GM19099 (cell line): ENCODE results near the gene LPAR5.

Experiments used
- POLR2A ChIP-seq: IDR thresholded peaks from 3 replicates; pipeline ENCODE4 v1.6.1; 2011; ENCODE audit warnings: low read depth; ENCODE audit not compliant: insufficient read length; ENCODE audit errors: extremely low read depth

Gene LPAR5

DNA sequence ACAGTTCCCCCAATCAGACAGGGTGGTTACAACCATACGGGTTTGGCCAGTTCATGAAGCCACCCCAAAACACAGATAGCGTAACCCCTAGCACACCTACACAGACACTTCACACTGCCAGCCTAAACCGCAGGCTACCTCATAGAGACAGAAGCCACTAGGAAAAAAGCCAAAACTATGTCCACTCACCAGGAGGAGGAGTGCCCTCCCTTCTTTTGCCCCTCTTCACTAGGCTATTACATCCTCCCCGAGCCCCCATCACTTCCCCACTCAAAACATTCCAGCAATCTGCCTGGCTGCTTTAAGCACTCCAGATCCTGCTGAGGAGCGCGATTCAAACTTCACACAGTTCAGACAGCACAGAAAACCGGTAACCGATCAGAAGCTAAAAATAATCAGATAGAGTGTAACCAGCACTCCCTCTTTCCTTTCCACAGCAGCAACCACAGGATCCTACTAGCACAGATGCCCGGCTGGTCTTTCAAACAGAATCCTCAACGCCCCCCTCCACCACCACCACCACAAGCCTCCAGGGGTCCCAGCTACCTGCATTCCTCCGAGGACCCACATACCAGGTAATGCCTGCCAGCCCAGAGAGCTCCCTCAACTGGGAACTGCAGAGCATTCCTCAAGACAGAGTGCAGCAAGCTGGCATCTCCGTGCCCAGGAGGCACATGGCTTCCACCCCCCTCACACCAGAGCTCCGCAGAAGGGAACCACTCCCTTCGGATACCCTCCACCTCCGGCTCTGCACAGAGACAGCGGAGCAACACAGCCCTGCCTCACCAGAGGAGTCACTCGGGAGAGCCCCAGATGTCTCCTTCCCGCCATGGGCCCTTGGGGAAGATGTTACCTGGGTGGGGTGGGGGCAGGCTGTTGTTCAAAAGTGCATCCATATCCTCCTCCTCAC is 30.1 kb downstream of the LPAR5 start:
- no peak for TF ChIP-seq POLR2A

DNA sequence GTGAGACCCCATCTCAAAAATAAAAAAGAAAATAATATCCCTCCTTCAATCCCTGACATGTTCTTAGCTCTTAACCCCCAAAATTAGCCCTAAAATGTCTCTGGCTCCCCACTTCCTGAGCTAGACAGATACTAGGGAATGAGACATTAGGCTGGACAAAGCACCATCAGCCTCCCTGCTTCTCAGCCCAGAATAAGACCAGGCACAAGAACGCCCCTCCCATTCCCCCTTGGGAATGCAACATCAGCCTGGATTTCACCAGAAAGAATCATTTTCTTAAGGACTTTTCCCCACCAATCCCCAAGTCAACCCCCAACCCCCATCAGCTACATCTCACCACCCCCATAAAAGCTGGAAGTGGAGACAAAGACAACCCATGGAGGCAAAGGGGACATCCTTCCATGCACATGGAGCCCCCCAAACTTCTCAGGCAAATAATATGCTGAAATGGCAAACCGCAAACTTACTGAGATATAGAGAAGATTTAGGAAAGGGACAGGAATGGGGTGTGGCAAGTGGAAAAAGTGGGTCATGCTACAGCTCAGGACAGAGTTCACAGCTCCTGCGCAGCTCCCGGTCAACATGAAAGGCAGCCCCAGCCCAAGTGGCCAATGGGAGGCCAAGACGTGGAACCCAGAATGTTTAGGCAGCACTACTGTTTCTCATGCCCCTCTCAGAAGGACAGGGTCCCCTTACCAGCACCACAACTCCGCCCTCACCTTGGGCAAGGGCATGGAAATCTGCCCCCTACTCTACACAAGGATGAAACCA is 31.3 kb downstream of the LPAR5 start:
- TF ChIP-seq POLR2A = no peak

DNA sequence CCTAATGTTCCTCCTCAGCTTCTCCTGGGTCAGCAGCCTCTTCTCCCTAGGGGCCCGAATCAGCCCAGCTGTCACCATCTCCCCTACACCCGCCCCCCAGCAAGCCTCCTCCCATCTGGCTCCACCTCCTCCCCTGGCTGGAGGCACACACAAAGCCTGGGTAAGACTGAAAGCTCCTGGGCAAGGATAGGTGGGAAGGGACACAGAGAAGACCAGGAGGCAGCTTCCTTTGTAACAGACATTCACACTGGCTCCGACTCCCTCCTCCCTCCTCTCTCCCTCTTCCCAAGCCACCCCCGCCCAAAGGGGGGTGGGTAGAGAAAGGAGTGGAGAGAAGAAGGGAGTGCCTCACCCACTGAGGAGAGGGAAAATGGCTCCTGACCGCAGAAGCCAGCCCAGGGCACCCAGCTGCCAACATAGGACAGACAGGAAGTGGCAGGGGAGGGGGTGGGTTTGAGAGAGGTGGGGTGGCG is 32.6 kb downstream of the LPAR5 start:
- no peak for TF ChIP-seq POLR2A

DNA sequence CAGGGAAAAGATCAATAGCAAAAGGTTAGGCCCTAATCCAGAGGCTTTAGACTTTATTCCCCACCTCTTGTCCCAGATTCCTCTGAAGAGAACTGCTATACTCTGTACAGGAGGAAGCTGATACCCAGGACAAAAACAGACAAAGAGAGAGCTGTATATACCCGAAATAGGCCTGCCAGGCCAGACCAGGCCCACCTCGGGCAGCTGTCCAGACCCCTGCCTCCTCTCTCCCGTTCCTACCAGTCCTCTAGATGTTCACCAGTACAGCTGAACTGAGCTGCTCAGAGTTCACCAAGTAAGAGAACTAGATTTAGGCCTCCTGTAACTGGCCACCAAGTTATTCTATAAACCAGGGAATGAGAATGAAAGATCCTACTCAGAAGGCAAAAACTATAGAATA is 33.2 kb downstream of the LPAR5 start:
- no peak for TF ChIP-seq POLR2A

DNA sequence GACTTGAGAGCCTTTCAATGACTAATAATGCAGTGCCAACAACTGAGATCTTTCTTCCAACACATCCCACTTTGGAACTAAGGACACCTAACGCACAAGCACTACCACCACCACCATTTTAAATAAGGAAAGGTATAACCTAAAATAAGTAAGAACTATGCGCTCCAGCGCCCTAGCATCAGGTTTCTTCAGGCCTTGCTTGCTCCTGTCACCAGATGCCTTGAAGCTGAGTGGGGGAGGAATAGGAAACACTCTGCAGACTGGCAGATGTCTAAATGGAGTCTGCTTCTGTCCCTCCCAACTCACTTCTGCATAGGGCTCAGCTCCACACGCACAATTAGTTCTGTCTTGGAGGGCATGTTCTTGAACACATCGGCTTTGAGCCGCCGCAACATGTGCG is 43.7 kb downstream of the LPAR5 start:
- no peak for TF ChIP-seq POLR2A

DNA sequence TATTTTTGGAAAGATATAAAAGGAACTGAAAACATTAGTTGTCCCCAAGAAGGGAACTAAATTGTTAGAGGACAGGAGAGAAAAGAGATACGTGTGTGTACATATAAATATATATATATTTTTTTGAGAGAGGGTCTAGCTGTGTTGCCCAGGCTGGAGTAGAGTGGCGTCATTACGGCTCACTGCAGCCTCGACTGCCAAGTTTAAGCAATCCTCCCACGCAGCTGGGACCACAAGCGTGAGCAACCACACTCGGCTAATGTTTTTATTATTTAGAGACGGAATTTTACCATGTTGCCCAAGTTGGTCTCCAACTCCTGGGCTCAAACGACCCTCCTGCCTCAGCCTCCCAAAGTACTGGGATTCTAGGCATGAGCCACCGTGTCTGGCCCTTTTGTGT is 51.5 kb downstream of the LPAR5 start:
- no peak for TF ChIP-seq POLR2A

DNA sequence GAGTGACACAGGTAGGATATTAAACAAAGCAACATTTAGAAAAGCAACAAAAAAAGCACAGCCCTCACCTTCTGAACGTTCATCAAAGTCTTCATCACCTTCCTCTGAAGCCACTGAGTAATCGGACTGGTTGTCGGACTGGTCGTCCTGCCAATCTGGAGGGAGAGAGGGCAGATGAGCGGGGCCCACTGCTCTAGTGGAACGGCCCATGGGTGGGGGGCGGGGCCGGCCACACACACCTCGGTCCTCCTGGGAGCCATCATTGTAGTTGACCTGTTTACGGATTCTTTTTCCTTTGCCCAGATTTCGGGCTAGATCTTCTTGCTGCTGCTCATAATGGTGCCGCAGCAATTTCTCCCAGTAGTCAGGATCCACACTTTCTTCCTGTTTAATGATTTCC is 52.8 kb downstream of the LPAR5 start:
- no peak for TF ChIP-seq POLR2A

DNA sequence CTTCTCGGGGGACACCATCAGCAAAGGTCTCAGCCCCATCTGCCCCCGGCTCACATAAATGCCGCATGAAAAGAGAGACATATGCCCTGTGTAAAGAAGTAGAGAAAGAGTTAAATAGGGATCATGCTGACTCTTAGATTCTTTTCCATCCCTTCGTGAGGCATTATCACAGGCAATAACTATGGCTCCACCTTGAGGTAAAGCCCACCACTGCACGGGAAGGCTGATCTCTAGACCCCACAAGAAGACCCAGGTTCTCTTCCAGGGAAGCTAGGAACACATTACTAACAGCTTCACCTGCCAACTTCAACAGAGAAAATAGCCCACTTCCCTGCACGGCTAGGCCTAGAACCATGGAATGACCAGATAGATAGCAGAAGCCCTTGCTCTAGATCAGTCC is 53.6 kb downstream of the LPAR5 start:
- TF ChIP-seq POLR2A = no peak

DNA sequence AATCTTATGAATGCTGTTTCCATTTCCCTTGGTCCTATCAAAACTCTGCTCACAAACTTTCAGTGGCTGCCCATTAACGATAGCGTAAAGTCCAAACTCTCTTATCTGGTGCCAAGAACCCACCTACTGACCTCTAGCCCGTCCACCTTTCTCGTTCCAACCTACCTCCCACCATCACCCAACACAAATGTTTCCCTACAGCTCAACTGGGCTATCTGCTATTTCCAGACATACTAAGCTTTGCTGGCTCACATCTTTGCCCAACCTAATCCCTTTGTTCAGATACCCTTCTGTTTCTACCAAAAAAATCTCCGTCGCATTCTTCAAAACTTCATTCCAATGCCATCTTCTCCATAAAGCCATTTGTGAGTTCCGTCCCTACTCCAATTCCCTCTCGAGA is 60.1 kb downstream of the LPAR5 start:
- TF ChIP-seq POLR2A = no peak

DNA sequence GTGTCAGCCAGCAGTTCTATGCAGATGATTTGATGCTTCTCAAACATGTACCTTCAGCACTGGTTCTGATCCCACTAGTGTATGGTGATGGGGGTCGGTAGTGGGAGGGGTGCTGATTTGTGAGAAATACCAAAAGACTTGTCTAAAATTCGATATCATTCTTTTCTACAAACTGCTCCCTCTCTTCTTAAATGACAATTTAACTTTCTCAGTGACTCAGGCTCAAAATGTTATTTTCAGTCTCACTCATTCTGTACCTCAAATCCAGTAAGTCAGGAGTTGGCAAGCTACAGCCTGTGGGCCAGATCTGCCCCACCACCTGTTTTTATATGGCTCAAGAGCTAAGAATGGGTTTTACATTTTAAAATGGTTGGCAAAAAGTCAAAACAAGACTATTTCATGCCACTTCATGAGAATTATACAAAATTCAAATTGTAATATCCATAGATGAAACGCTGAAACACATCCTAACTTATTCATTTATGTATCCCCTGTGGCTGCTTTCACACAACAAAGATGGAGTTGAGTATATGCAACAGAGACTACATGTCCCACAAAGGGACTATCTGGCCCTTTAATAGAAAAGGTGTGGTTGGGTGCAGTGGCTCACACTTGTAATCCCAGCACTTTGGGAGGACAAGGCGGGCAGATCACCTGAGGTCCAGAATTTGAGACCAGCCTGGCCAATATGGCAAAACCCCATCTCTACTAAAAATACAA is 61.0 kb downstream of the LPAR5 start:
- TF ChIP-seq POLR2A = no peak

DNA sequence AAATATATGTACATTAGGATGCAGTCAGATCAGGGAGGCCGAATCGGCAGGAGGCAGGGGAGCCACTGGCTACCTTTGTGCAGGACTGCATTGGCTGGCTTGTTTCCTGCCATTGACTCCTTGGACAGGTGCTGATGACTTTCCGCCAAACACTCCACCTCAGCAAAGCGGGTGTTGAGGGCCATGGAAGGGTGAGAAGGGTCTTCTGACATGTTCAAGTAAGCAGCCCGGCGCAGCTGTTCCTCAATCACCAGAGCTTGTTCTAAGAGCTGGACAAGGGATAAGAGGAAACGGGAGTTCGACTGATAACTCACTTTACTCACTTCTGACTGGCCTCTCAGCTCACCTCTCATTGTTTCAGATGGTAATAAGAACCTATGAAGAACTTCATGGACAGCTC is 62.8 kb downstream of the LPAR5 start:
- TF ChIP-seq POLR2A = no peak

DNA sequence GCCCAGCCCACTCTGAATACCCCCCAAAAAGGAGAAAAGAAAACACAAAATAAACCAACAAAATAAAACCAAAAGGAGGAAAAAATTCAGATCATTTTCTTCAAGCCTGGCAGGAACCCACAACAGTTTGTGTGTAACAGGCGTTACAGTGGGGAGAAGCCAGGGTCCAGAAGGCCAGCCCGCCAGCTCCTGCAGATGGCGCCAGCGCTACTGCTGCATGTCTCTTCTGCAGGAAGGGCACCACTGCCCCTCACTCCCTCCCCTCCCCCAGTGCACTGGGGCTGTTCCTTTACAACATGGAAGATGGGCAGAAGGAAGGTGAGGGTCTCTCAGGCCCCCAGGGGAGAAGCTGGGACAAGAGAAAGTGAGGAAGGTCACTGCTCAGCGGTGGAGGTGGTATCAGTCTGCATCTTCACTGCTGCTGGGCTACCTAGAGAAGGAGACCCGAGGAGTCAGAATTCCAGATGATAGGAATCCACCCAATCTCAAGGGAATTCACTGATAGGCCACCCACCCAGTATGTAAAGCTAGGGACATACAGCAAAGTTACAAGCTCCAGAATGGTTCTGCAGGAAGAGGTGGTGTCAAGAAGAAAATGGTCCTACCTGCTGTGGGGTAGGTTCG is 65.4 kb downstream of the LPAR5 start:
- no peak for TF ChIP-seq POLR2A

DNA sequence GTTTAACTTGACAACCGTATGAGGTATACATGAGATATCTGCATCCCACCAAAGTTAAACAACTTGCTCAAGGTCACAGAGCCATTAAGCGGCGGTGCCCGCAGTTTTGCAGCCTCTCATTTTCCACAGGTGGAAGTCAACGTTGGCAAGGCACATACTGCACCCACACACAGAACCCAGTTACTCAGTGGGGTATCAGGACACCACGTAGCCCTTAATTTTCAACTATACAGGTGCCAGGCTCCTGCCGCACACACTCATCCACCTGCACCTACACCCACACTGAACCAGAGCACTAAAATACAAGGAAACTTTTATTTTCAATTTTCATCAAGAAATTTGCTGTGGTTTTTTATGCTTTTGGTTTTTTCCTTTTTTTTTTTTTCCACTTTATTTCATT is 66.0 kb downstream of the LPAR5 start:
- no peak for TF ChIP-seq POLR2A

DNA sequence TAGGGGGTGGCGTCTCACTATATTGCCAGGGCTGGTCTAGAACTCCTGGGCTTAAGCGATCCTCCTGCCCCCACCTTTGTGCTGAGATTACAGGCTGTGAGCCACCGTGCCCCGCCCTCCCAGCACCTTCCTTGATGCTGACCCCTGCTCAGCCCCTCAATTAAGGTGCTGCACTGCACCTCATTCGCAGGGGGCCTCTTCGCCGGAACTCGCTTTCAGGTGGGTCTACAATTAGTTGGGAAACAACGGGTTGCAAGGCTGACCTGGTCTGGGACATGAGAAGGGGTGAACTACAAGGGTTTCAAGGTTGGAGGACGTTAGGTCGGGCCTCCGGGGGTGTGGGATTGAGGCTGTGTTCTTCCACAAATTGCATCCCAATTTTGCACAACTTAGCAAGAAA is 66.4 kb downstream of the LPAR5 start:
- no peak for TF ChIP-seq POLR2A
